HG03280 (cell line): Measurements from ENCODE around the gene C9orf50.
"Not testable (repeated sequence)": the region's sequence is repeated elsewhere in the genome, so short reads cannot be mapped to it uniquely, and the experiment has no call there.

ENCODE experiments used
- ATAC-seq: cut with Tn5 transposase; IDR thresholded peaks from one replicate; pipeline ENCODE4 v1.9.1; 2021; ENCODE audit warnings: mild to moderate bottlenecking, moderate library complexity; ENCODE audit not compliant: unreplicated experiment

The C9orf50 gene

GRCh38 chr9:129620669-129621295 is at the start of gene C9orf50:
TSS of gene C9orf50 (minus strand) at chr9:129621101. CDS start at chr9:129620574, 527 bp downstream.
- no peak for ATAC-seq

- ATAC-seq = no peak
These were observed 49.0 kb upstream of the C9orf50 start for GRCh38 chr9:129669946-129670345.

GRCh38 chr9:129669141-129669718 is 48.3 kb upstream of the C9orf50 start:
- ATAC-seq = no peak

GRCh38 chr9:129667850-129668249 is 46.9 kb upstream of the C9orf50 start:
- ATAC-seq = no peak

- ATAC-seq = no peak
These were observed 46.5 kb upstream of the C9orf50 start for GRCh38 chr9:129667378-129667777.

GRCh38 chr9:129666575-129666974 is 45.7 kb upstream of the C9orf50 start:
- ATAC-seq = no peak

GRCh38 chr9:129665814-129666520 is 45.1 kb upstream of the C9orf50 start:
- no peak for ATAC-seq

GRCh38 chr9:129665389-129665775 is 44.5 kb upstream of the C9orf50 start, which contains the start of gene PRRX2:
TSS of gene PRRX2 (plus strand) at chr9:129665647. CDS start at chr9:129665868, 221 bp downstream.
- no peak for ATAC-seq

- no peak for ATAC-seq
These were observed 44.0 kb upstream of the C9orf50 start for GRCh38 chr9:129664746-129665388.

- not testable (repeated sequence) for ATAC-seq
These were observed 41.3 kb upstream of the C9orf50 start for GRCh38 chr9:129662239-129662638.

- ATAC-seq = no peak
These were observed 40.1 kb upstream of the C9orf50 start for GRCh38 chr9:129661029-129661428.

- ATAC-seq = no peak
These were observed 36.0 kb upstream of the C9orf50 start for GRCh38 chr9:129656795-129657390.

GRCh38 chr9:129655696-129656095 is 34.8 kb upstream of the C9orf50 start:
- no peak for ATAC-seq

GRCh38 chr9:129655154-129655553 is 34.3 kb upstream of the C9orf50 start:
- ATAC-seq = no peak

- no peak for ATAC-seq
These were observed 33.7 kb upstream of the C9orf50 start for GRCh38 chr9:129654554-129655040.

- no peak for ATAC-seq
These were observed 33.1 kb upstream of the C9orf50 start for GRCh38 chr9:129653823-129654553.

GRCh38 chr9:129650680-129651235 is 29.9 kb upstream of the C9orf50 start:
- no peak for ATAC-seq

GRCh38 chr9:129649726-129650679 is 29.1 kb upstream of the C9orf50 start:
- ATAC-seq = no peak

- ATAC-seq = no peak
These were observed 27.8 kb upstream of the C9orf50 start for GRCh38 chr9:129648764-129649115.
